NCI-H2227 treated with DMSO at 0.1 percent for 48 hours (cell line): ENCODE measurements around the gene PTTG1IP.
"Not testable (repeated sequence)": the region's sequence is repeated elsewhere in the genome, so short reads cannot be mapped to it uniquely, and the experiment has no call there.

ENCODE experiments used
- DNase-seq: peaks from one replicate; lab custom pipeline; 2025; lab: John Stamatoyannopoulos, UW

The PTTG1IP gene

GRCh38 chr21:44880405-44881197, 7.1 kb upstream of the PTTG1IP start:
- DNase-seq, result no peak

- DNase-seq, result not testable (repeated sequence)
Observed at GRCh38 chr21:44879238-44879637, 5.7 kb upstream of the PTTG1IP start.

GRCh38 chr21:44878053-44878982, 4.8 kb upstream of the PTTG1IP start:
- DNase-seq, result no peak

DNA sequence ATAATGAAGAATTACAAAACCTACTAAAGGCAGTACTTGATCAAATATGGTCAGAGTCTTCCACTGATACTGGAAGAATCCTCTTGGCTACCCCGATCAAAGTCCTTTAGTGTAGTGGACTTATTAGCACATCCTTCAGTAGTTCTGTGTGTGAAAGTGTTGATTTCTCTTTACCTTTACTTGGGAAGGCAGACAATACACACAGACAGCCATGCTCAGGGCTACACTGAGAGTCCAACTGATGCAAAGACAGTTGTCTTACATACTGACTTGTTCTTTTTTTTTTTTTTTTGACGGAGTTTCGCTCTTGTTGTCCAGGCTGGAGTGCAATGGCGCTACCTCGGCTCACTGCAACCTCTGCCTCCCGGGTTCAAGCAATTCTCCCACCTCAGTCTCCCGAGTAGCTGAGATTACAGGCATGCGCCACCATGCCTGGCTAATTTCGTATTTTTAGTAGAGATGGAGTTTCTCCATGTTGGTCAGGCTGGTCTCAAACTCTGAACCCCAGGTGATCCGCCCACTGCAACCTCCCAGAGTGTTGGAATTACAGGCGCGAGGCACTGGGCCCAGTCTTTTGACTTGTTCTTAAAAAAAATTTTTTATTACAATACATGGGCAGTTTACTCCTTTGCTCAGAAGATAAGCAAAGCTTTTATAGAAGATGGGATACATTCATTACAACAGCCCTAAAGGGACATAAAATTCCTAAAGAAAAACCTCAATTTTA, 3.5 kb upstream of the PTTG1IP start:
- no peak for DNase-seq

DNA sequence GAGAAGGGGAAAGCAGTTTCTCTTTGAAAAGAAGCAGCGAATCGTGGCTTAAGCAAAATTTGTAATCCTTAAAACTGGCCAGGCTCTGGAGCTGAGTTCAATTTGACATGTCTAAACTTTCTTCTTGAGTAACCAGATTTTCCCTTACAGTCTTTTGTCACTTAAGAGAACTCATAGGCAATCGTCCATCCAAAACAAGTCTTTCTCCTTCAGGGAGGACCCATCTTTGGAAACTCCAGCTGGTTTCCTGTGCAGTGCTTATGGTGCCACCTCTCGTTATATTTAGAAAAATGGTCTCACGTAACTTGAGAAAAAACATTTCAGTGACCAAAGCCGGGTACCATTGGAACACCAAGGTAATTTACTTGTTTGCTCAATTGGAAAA, 1.8 kb upstream of the PTTG1IP start:
- no peak for DNase-seq

GRCh38 chr21:44874497-44875315, 1.2 kb upstream of the PTTG1IP start:
- no peak for DNase-seq

DNA sequence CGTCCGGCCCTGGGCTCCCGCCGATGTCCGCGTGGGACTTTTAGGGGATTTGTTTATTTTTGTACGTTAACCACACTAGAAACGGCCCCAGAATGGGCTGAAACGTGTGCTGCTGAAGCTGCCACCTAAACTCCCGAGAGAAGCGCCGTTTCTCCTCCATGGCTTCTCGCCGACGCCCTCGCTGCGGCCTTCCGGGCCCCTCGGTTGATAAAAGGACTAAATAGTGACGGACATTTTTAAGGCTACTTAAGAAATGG, 678 bp upstream of the PTTG1IP start:
- no peak for DNase-seq

- DNase-seq, result no peak
Observed at GRCh38 chr21:44872649-44873355, 688 bp downstream of the PTTG1IP start.

- no peak for DNase-seq
Observed at GRCh38 chr21:44872323-44872648, 1.2 kb downstream of the PTTG1IP start.

GRCh38 chr21:44871576-44872269, 1.8 kb downstream of the PTTG1IP start:
- DNase-seq, result no peak

- DNase-seq, result no peak
Observed at GRCh38 chr21:44870748-44871495, 2.6 kb downstream of the PTTG1IP start.

DNA sequence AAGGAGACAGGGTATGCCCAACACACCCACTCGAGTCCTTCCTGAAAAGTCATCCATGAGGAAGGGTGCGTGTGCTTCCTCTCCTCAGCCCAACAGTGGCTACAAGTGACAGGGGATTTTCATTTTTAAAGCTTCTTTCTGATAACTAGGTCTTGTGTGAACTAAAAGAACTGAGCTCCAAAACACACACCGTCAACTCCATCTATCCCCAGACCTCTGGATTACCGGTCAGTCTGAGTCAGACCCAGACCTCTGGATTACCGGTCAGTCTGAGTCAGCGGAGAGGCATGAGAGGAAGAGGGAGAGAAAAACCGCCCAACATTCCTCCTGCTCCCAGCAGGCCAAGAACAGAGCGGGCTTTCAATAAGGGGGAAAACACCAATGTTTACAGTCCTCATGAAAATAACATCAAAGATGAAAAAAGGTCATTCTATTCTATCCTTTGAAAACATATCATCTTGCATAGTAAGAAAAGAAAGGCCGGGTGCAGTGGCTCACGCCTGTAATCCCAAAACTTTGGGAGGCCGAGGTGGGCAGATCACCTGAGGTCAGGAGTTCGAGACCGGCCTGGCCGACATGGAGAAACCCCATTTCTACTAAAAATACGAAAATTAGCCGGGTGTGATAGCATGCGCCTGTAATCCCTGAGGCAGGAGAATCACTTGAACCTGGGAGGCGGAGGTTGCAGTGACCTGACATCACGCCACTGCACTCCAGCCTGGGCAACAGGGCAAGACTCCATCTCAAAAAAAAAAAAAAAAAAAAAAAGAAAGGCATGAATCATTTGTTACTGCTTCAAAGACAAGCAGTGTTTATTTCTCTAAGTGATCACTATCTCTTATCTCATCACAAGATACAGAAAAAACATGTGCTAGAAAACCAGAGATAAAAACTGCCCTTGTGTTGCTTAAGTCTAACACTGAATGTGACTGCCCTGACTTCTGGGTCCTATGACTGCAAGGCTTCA, 3.4 kb downstream of the PTTG1IP start:
- DNase-seq, result no peak

- DNase-seq, result no peak
Observed at GRCh38 chr21:44868707-44869106, 4.8 kb downstream of the PTTG1IP start.

DNA sequence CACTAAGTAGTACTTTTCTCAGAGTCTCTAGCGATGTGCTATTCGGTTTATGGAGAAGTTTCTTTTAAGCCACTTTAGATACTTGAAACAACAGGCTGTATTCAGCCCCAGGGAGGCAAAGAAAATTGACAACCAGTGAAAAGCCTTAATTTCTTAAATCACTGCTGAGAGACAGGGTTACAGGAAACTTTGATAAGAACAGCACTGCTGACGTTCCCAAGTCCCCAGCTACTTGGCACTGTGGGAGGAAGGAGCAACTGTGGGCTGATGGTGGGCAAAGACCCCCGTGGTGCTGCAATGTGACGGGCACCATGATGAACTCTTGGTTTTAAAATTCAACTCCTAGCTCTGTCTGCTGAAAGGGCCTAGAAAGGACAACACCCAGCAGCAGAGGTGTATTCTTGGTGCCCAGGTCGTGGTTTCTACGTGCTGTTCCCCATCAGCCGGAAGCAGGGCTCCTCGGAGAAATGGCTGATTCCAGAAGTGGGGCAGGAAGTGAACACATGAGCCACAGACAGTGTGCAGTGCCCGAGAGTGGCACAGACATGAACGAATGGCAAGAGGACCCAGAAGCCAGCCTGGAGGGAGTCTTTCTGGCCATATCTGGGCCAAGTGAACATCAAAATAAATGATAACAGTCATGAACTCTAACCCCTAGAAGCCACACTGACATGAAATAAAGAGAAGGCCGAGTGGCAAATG, 5.3 kb downstream of the PTTG1IP start:
- no peak for DNase-seq

- DNase-seq, result no peak
Observed at GRCh38 chr21:44867464-44867863, 6.0 kb downstream of the PTTG1IP start.

- DNase-seq, result peak; percentile 29
Observed at GRCh38 chr21:44866780-44867179, 6.7 kb downstream of the PTTG1IP start.

DNA sequence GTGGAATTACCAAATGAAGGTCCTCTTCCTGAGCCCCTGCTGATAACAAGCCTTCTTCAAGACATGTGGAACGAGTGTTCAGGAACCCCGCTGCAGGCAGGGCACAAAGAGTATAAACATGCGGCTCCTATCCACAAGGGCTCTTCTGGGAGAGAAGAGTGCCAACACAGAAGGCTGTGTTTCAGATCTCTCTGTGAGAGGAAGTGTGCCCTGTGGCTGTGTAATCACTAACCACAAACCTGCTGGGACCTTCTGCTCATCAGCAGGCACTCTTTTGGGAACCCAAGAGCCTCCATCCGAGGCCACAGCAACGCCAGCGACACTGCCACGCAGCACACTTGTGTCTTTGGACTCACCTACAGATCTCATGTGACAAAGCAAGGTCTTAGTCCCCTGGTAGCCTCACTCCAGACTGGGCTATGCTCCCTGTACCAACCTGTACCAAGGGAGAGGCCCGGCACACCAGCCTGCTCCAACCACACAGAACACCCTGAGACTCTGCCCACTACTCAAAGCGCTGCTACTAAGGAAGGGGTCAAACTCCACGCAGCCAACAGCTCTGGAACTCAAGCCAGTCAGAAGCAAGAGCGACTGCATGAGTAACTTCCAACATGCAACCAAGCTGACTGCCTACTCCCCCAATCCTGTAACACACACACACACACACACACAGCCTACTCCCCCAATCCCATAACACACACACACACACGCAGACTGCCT, 7.8 kb downstream of the PTTG1IP start:
- DNase-seq, result no peak
